GM12873 (cell line): Measurements from ENCODE around the gene PLXNA2.
A peak's percentile ranks its signal among the peaks of the same experiment; 100 is the strongest.

Experiments
- CTCF ChIP-seq: IDR thresholded peaks from 2 replicates; pipeline ENCODE4 v1.5.1; 2012; ENCODE audit warnings: low read depth, mild to moderate bottlenecking, moderate library complexity, low read length, control low read depth; ENCODE audit not compliant: insufficient read depth; ENCODE audit errors: missing control alignments

PLXNA2 gene

GRCh38 chr1:208137193-208137592, 107.0 kb downstream of the PLXNA2 start:
- no peak for TF ChIP-seq CTCF

- no peak for TF ChIP-seq CTCF
Observed at GRCh38 chr1:208136459-208137182, 107.6 kb downstream of the PLXNA2 start.

- no peak for TF ChIP-seq CTCF
Observed at GRCh38 chr1:208135354-208135753, 108.8 kb downstream of the PLXNA2 start.

- TF ChIP-seq CTCF, result no peak
Observed at GRCh38 chr1:208134491-208134890, 109.7 kb downstream of the PLXNA2 start.

- TF ChIP-seq CTCF, result no peak
Observed at GRCh38 chr1:208133355-208133754, 110.8 kb downstream of the PLXNA2 start.

GRCh38 chr1:208132287-208132882, 111.8 kb downstream of the PLXNA2 start:
- TF ChIP-seq CTCF, result peak; percentile 88

GRCh38 chr1:208131621-208132286, 112.4 kb downstream of the PLXNA2 start:
- no peak for TF ChIP-seq CTCF
